ENCODE results near the gene LTBP2.

Gene LTBP2

DNA sequence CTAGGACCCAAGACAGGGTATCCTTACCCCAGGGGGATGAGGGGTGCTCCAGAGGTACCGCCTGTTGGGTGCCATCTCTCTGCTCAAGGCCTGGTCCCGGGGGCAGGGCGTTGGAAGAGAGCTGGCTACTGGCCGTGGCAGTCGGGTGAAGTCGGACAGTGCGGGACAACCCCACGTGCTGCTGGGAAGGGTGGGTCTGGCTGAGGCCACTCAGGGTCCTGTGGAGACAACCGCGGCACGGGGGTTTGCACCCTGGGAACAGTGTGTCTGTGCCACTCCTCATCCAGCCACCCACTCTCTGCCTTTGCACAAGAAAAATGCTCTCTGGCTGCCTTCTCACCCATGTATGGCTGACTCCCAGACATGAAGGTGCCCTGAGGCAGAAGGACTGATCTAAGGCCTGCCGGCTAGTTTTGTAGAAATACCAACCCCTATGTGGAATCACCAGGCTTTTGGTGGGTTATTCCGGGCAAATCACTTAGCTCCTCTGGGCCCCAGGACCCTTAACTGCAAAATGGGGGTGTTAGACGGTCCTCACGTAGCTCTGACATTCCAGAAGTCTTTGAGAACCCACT lies 56.5 kb downstream of the LTBP2 start:
- peaks cover 14% of the 10 kb centered on the region for H3K4me1 ChIP-seq (ENCODE audit: control insufficient read depth, insufficient read depth, low read length)
- no peaks in the 10 kb centered on the region for H3K9me3 ChIP-seq (ENCODE audit: control insufficient read depth, low read length)
- H3K36me3 ChIP-seq (ENCODE audit: control insufficient read depth, insufficient read depth, low read length), result no peaks in the 10 kb centered on the region
- H3K4me3 ChIP-seq (ENCODE audit: insufficient read depth, low read depth, low read length), result no peak overlapping the region
- no peak overlapping the region for H3K27ac ChIP-seq (ENCODE audit: insufficient read depth, low read depth, low read length, poor library complexity, severe bottlenecking)
- no peaks in the 10 kb centered on the region for H3K27me3 ChIP-seq (ENCODE audit: control insufficient read depth, insufficient read depth, low read length, poor library complexity, severe bottlenecking)
- 95 to 96% methylated on average over 15 of the region's 15 CpGs for WGBS, 2 experiments

DNA sequence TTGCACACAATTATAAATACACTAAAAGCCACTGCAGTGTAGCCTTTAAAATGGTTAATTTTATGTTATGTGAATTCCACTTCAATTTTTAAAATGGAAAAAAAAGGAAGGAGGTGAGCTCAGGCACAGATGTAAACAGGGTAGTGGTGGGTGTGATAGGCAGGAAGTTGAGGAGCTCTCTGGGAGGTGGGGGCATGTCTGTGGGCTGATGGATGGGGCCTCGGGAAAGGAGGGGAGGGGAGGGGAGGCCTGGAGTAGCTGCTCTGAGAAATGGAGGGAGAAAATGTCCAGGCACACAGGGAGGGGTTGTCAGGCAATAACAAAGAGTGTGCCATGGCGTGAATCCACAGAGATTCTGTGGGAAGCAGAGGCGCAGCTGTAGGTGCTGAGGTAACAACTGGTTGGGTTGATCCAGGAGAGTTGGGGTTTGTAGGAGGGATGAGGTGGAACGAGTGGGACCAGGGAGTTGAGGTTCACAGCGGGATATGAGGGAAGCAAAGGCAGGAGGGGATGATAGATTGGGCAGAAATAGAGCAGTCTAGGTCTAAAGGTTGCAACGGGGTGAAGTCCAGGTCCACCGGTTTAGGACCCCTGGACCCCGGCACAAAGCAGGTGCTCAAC lies 57.2 kb downstream of the LTBP2 start:
- H3K27ac ChIP-seq (ENCODE audit: insufficient read depth, low read depth, low read length, poor library complexity, severe bottlenecking), result no peak overlapping the region
- no peak overlapping the region for H3K4me3 ChIP-seq (ENCODE audit: insufficient read depth, low read depth, low read length)
- WGBS, 2 experiments, result 88% methylated on average over 8 of the region's 8 CpGs

DNA sequence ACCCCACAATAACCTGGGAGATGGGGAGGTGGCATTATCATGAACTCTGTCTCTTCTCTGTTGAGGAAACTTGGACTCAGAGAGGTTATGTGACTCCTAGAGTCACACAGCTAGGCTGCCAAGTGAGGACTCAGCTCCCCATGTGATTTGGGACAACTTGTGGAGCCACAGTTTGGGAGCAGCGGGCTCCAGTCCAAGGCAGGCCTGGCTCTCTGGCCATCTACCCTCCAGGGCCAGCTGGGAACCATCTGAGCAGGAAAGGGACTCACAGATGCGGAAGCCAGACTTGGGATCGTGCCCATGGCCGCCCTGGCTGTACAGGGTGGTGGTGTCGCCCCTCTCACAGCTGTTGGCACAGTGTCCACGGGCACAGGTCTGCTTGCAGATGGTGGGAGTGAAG lies 59.4 kb downstream of the LTBP2 start:
- H3K4me1 ChIP-seq (ENCODE audit: control insufficient read depth, insufficient read depth, low read length), result peaks cover 14% of the 10 kb centered on the region
- WGBS, 2 experiments, result 94 to 96% methylated on average over 6 of the region's 6 CpGs
- H3K27me3 ChIP-seq (ENCODE audit: control insufficient read depth, insufficient read depth, low read length, poor library complexity, severe bottlenecking), result no peaks in the 10 kb centered on the region
- no peak overlapping the region for H3K27ac ChIP-seq (ENCODE audit: insufficient read depth, low read depth, low read length, poor library complexity, severe bottlenecking)
- no peak overlapping the region for H3K4me3 ChIP-seq (ENCODE audit: insufficient read depth, low read depth, low read length)
- no peaks in the 10 kb centered on the region for H3K9me3 ChIP-seq (ENCODE audit: control insufficient read depth, low read length)
- H3K36me3 ChIP-seq (ENCODE audit: control insufficient read depth, insufficient read depth, low read length), result no peaks in the 10 kb centered on the region

More for the DNA sequence above, 57.2 kb downstream of the LTBP2 start:
- H3K36me3 ChIP-seq (ENCODE audit: control insufficient read depth, insufficient read depth, low read length), result no peaks in the 10 kb centered on the region
- H3K9me3 ChIP-seq (ENCODE audit: control insufficient read depth, low read length), result no peaks in the 10 kb centered on the region
- H3K4me1 ChIP-seq (ENCODE audit: control insufficient read depth, insufficient read depth, low read length), result peaks cover 14% of the 10 kb centered on the region
- H3K27me3 ChIP-seq (ENCODE audit: control insufficient read depth, insufficient read depth, low read length, poor library complexity, severe bottlenecking), result no peaks in the 10 kb centered on the region

DNA sequence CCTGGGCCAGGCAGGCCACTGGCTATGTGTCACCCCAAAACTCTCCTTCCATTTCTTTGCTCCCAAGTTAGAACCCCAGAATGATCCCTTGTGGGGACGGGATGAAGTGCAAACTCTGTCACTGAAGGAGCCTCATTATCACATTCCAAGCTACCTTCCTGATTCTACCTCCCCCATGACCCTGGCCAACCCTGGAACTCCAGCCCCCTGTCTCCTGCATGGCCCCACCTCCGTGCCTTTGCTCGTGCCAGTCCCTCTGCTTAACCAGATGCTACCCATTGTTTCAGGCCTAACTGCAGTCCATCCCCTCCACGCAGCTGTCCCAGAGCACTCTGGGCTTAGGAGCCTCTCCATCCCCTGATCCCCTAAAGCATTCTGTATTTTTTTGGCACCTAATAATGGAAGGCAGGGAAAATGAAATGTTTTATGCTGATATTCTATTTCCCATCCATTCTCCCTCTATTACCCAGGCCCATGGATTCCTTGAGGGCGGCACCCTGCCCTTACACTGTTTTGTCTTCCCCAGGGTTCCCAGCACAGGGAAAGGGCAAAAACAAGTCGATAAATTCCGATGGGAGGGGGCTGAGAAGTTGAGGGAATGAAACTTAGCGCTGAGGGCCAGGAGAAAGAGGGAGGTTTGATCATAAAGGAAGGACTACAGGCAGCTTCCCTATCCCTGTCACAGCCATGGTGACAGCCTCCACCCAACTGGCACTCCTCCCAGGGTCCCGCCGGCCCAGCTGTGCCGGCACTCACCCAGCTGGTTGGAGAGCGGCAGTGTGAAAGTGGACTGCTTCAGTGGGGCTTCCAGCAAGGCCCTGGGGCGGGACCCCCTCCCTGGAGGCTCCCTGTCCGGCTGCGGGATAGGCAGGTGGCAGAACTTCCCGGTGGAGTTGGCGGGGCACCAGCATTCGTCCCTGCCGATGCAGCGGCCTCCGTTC lies 60.3 kb downstream of the LTBP2 start:
- Histone ChIP-seq H3K27ac (ENCODE audit: insufficient read depth, low read depth, low read length, poor library complexity, severe bottlenecking) (no peak overlapping the region), H3K4me1 (ENCODE audit: control insufficient read depth, insufficient read depth, low read length) (peaks cover 14% of the 10 kb centered on the region), H3K36me3 (ENCODE audit: control insufficient read depth, insufficient read depth, low read length) (no peaks in the 10 kb centered on the region), H3K4me3 (ENCODE audit: insufficient read depth, low read depth, low read length) (no peak overlapping the region), H3K9me3 (ENCODE audit: control insufficient read depth, low read length) (no peaks in the 10 kb centered on the region), H3K27me3 (ENCODE audit: control insufficient read depth, insufficient read depth, low read length, poor library complexity, severe bottlenecking) (no peaks in the 10 kb centered on the region)
- WGBS, 2 experiments, result 58 to 60% methylated on average over 21 of the region's 21 CpGs

DNA sequence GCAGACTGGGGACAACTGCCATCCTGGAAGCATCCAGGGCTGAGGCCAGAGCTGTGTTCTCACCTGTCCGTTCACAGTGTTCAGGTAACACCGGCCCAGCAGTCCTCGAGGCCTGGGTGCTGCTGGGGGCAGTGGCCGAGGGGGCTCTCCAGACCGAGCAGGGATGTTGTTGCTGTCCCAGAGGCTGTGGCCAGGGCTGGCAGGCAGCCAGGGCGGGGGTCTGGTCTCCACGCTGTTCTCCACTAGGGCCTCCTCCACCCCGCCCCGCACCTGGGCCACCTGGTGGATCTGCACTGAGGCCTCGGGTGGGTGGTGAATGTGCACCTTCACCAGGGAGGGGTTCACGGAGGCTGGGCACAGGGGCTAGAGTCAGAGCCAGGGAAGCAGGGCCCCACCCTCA lies 61.0 kb downstream of the LTBP2 start:
- peaks cover 20% of the 10 kb centered on the region for H3K4me1 ChIP-seq (ENCODE audit: control insufficient read depth, insufficient read depth, low read length)
- H3K4me3 ChIP-seq (ENCODE audit: insufficient read depth, low read depth, low read length), result no peak overlapping the region
- no peaks in the 10 kb centered on the region for H3K36me3 ChIP-seq (ENCODE audit: control insufficient read depth, insufficient read depth, low read length)
- H3K27me3 ChIP-seq (ENCODE audit: control insufficient read depth, insufficient read depth, low read length, poor library complexity, severe bottlenecking), result no peaks in the 10 kb centered on the region
- H3K27ac ChIP-seq (ENCODE audit: insufficient read depth, low read depth, low read length, poor library complexity, severe bottlenecking), result no peak overlapping the region
- H3K9me3 ChIP-seq (ENCODE audit: control insufficient read depth, low read length), result no peaks in the 10 kb centered on the region
- WGBS, 2 experiments, result 94 to 95% methylated on average over 11 of the region's 11 CpGs

DNA sequence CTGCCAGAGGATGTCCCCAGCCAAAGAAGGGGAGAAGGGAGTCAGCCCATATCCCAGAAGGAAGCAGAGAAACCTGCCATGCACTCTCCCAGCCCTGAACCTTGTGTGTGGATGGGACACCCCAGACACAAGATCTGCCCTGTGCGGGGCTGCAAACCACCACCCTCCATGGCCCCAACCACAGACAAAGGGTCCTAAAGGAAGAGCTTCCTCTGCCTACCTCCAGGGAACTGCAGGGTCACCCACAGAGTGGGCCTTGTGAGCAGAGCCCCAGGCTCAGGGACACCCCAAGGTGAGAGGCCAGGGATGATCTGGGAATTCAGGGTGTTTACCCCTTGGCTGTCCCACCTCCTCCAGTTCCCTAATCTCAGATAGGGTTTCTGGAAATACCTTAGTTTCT lies 62.0 kb downstream of the LTBP2 start:
- 0% methylated on average over 1 of the region's 1 CpG for WGBS, 2 experiments
- Histone ChIP-seq H3K36me3 (ENCODE audit: control insufficient read depth, insufficient read depth, low read length) (no peaks in the 10 kb centered on the region), H3K9me3 (ENCODE audit: control insufficient read depth, low read length) (no peaks in the 10 kb centered on the region), H3K27ac (ENCODE audit: insufficient read depth, low read depth, low read length, poor library complexity, severe bottlenecking) (no peak overlapping the region), H3K4me1 (ENCODE audit: control insufficient read depth, insufficient read depth, low read length) (peaks cover 20% of the 10 kb centered on the region), H3K27me3 (ENCODE audit: control insufficient read depth, insufficient read depth, low read length, poor library complexity, severe bottlenecking) (no peaks in the 10 kb centered on the region), H3K4me3 (ENCODE audit: insufficient read depth, low read depth, low read length) (no peak overlapping the region)

DNA sequence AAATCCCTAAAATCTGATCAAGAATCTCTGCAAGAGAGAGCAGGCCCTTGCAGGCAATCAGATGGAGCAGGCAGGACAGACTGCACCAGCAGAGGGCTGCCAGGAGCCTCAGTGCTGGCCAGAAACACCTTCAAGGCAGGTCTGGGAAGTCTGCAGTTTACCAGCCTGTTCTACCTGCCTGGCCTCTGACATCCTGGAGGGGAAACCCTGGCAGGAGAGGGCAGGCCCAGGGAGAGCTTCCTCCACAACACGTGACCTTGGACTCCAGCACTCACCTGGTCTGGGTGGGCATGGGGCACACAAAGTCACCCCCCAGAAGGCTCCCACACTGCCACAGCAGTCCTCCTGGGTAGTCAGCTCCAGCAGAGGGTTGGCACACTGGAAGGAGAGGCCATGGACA lies 62.4 kb downstream of the LTBP2 start:
- Histone ChIP-seq H3K36me3 (ENCODE audit: control insufficient read depth, insufficient read depth, low read length) (no peaks in the 10 kb centered on the region), H3K27ac (ENCODE audit: insufficient read depth, low read depth, low read length, poor library complexity, severe bottlenecking) (no peak overlapping the region), H3K9me3 (ENCODE audit: control insufficient read depth, low read length) (no peaks in the 10 kb centered on the region), H3K4me1 (ENCODE audit: control insufficient read depth, insufficient read depth, low read length) (peaks cover 20% of the 10 kb centered on the region), H3K4me3 (ENCODE audit: insufficient read depth, low read depth, low read length) (no peak overlapping the region), H3K27me3 (ENCODE audit: control insufficient read depth, insufficient read depth, low read length, poor library complexity, severe bottlenecking) (no peaks in the 10 kb centered on the region)
- 81 to 95% methylated on average over 1 of the region's 1 CpG for WGBS, 2 experiments

DNA sequence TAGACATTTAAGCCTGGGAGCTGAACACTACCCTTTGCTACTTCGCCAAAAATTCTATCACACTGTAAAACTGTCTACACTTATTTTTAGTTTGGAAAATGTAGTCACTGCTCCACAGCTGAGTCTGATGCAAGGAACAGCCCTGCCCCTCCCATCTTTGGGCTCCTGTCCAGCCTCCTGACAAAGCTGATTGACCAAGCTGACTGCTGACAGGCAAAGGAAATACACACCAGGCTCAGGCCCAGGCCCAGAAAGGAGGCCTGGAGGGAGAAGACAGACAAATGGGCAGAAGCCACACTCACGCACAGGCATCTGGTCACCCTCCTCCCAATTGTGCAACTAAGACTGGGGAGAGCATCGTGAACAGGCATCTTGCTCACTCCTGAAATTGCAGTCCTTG lies 63.2 kb downstream of the LTBP2 start:
- Histone ChIP-seq H3K4me3 (ENCODE audit: insufficient read depth, low read depth, low read length) (no peak overlapping the region), H3K27ac (ENCODE audit: insufficient read depth, low read depth, low read length, poor library complexity, severe bottlenecking) (no peak overlapping the region), H3K36me3 (ENCODE audit: control insufficient read depth, insufficient read depth, low read length) (no peaks in the 10 kb centered on the region), H3K9me3 (ENCODE audit: control insufficient read depth, low read length) (no peaks in the 10 kb centered on the region), H3K4me1 (ENCODE audit: control insufficient read depth, insufficient read depth, low read length) (peaks cover 20% of the 10 kb centered on the region), H3K27me3 (ENCODE audit: control insufficient read depth, insufficient read depth, low read length, poor library complexity, severe bottlenecking) (no peaks in the 10 kb centered on the region)
- 88 to 91% methylated on average over 3 of the region's 3 CpGs for WGBS, 2 experiments

DNA sequence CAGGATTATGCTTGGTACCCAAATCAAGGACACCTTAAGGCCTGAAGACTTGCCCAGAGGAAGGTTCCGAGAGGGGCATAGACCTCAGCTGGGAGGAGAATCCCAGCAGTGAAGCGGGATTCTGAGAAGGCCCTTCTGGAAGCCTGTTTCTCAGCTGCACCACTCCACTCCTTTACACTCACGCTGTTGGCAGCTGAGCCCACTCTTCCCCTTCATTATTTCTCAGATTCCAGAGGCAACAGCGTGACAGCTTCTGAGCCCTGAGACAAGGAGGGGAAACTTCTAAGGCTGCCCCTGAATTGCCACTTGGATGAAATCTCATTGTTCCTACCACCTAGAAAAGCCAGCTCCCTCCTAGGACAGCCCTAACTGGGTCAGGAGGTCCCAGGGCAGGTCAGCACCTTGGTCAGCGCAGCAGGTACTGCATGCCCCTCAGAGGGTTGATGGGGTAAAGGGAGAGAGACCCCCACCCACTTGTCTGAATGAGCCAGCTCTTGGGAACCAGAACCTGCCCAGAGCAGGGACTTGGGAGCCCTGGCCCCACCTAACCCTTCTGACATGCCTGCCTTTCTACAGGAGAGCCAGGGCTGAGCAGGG lies 64.6 kb downstream of the LTBP2 start:
- Histone ChIP-seq H3K9me3 (ENCODE audit: control insufficient read depth, low read length) (no peaks in the 10 kb centered on the region), H3K27me3 (ENCODE audit: control insufficient read depth, insufficient read depth, low read length, poor library complexity, severe bottlenecking) (no peaks in the 10 kb centered on the region), H3K4me3 (ENCODE audit: insufficient read depth, low read depth, low read length) (no peak overlapping the region), H3K27ac (ENCODE audit: insufficient read depth, low read depth, low read length, poor library complexity, severe bottlenecking) (no peak overlapping the region), H3K36me3 (ENCODE audit: control insufficient read depth, insufficient read depth, low read length) (no peaks in the 10 kb centered on the region), H3K4me1 (ENCODE audit: control insufficient read depth, insufficient read depth, low read length) (peaks cover 18% of the 10 kb centered on the region)
- 89 to 90% methylated on average over 5 of the region's 5 CpGs for WGBS, 2 experiments

DNA sequence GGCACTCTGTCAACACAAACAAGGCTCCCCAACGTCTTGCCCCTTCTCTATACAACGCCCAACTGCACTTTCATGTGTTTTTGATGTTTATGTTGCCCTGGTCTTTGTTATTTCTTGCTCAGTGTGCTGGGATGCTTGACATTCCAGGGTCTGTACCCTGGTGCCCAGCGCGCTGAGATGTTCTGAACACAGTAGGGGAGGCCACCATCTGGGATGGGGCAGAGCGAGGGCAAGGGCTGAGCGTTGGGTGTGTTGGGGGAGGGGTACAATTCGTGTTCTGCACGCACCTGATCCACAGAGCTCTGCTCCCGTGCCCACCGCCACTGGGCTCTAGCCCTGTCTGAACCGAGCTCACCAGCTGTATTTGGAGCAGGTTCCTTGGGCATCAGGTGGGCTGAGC lies 65.6 kb downstream of the LTBP2 start:
- peaks cover 10% of the 10 kb centered on the region for H3K4me1 ChIP-seq (ENCODE audit: control insufficient read depth, insufficient read depth, low read length)
- H3K27me3 ChIP-seq (ENCODE audit: control insufficient read depth, insufficient read depth, low read length, poor library complexity, severe bottlenecking), result no peaks in the 10 kb centered on the region
- H3K4me3 ChIP-seq (ENCODE audit: insufficient read depth, low read depth, low read length), result no peak overlapping the region
- no peak overlapping the region for H3K27ac ChIP-seq (ENCODE audit: insufficient read depth, low read depth, low read length, poor library complexity, severe bottlenecking)
- 60 to 63% methylated on average over 10 to 11 of the region's 11 CpGs for WGBS, 2 experiments
- no peaks in the 10 kb centered on the region for H3K9me3 ChIP-seq (ENCODE audit: control insufficient read depth, low read length)
- no peaks in the 10 kb centered on the region for H3K36me3 ChIP-seq (ENCODE audit: control insufficient read depth, insufficient read depth, low read length)

All from ectodermal cell (in vitro differentiated cells).